HG02623 (cell line): ENCODE measurements around the gene WRAP73.

ENCODE experiments used
- ATAC-seq: cut with Tn5 transposase; IDR thresholded peaks from one replicate; pipeline ENCODE4 v1.9.1; 2021; ENCODE audit warnings: moderate library complexity; ENCODE audit not compliant: unreplicated experiment

WRAP73 gene

GRCh38 chr1:3649342-3650247 is at the start of gene WRAP73:
TSS of gene WRAP73 (minus strand) at chr1:3650103. CDS start at chr1:3649999, 104 bp downstream.
- ATAC-seq = peak; percentile 91

- ATAC-seq = no peak
Measured at GRCh38 chr1:3699596-3699995, 49.7 kb upstream of the WRAP73 start.

- ATAC-seq = no peak
Measured at GRCh38 chr1:3698660-3699408, 48.9 kb upstream of the WRAP73 start.

- ATAC-seq = no peak
Measured at GRCh38 chr1:3697810-3698209, 47.9 kb upstream of the WRAP73 start.

- no peak for ATAC-seq
Measured at GRCh38 chr1:3697104-3697503, 47.2 kb upstream of the WRAP73 start.

- no peak for ATAC-seq
Measured at GRCh38 chr1:3696689-3697088, 46.8 kb upstream of the WRAP73 start.

- no peak for ATAC-seq
Measured at GRCh38 chr1:3695326-3696217, 45.7 kb upstream of the WRAP73 start.

- ATAC-seq = no peak
Measured at GRCh38 chr1:3693321-3693720, 43.4 kb upstream of the WRAP73 start.

- no peak for ATAC-seq
Measured at GRCh38 chr1:3692598-3692997, 42.7 kb upstream of the WRAP73 start.

GRCh38 chr1:3691421-3692204 is 41.7 kb upstream of the WRAP73 start:
- no peak for ATAC-seq

- ATAC-seq = no peak
Measured at GRCh38 chr1:3690282-3691065, 40.6 kb upstream of the WRAP73 start.

GRCh38 chr1:3689138-3689750 is 39.3 kb upstream of the WRAP73 start:
- ATAC-seq = no peak

GRCh38 chr1:3688356-3689137 is 38.6 kb upstream of the WRAP73 start:
- ATAC-seq = no peak

GRCh38 chr1:3687504-3687903 is 37.6 kb upstream of the WRAP73 start:
- no peak for ATAC-seq

- no peak for ATAC-seq
Measured at GRCh38 chr1:3685906-3686305, 36.0 kb upstream of the WRAP73 start.

- no peak for ATAC-seq
Measured at GRCh38 chr1:3685222-3685621, 35.3 kb upstream of the WRAP73 start.

GRCh38 chr1:3683992-3684391 is 34.1 kb upstream of the WRAP73 start:
- ATAC-seq = no peak

- no peak for ATAC-seq
Measured at GRCh38 chr1:3683197-3683596, 33.3 kb upstream of the WRAP73 start.
